A549 (cell line): Measurements from ENCODE around the gene TIMM50. TPM values are rescaled to one million over a fixed set of nuclear protein-coding genes. Genes with fewer than 3 reads are reported as not detected.

Source experiments
- ATAC-seq, 2 experiments: fragments of 200-7000 bp in 1 of 2; fragments of >200 bp in 1 of 2; cut with Nextera tagmentation in 1 of 2; cut with Tn5 transposase in 1 of 2; 3 replicates each; pipeline versions ENCODE4 v1.8.0 to v1.9.1; 2018 to 2020; ENCODE audit warnings: mild to moderate bottlenecking in 1 of 2, moderate library complexity in 1 of 2
- CTCF ChIA-PET: fragments of 300-600 bp; sonication (Branson Sonifier 250); formaldehyde crosslinking; extraction: SDS; loops from one replicate; lab custom pipeline; 2021; ENCODE audit warnings: antibody characterized with exemption, inconsistent platforms; lab: Yijun Ruan, JAX
- POLR2A ChIA-PET: fragments of 350-600 bp; formaldehyde crosslinking; extraction: SDS; loops from one replicate; lab custom pipeline; 2021; ENCODE audit warnings: antibody characterized with exemption, inconsistent platforms; lab: Yijun Ruan, JAX
- DNase-seq, 2 experiments: peaks; one replicate each; pipeline versions ENCODE4 v3.0.0 to v3.0.0-alpha.2; 2011 to 2016; ENCODE audit warnings: low read depth in 1 of 2, low spot score in 1 of 2
- FAIRE-seq: peaks from 2 replicates; lab custom pipeline; 2011; peaks lifted over from hg19 to GRCh38; lab: Jason Lieb, UNC
- H3K27ac ChIP-seq, 2 experiments: fragments of >200 bp; sonication (Bioruptor Twin); formaldehyde crosslinking; 3 replicates each; pipeline ENCODE4 v1.5.1; 2016 to 2017
- H3K4me1 ChIP-seq: fragments of >200 bp; sonication (Bioruptor Twin); formaldehyde crosslinking; 3 replicates; pipeline ENCODE4 v1.6.1; 2016
- H3K4me2 ChIP-seq: fragments of >200 bp; sonication (Bioruptor Twin); formaldehyde crosslinking; 3 replicates; pipeline ENCODE4 v1.6.1; 2016
- H3K4me3 ChIP-seq: fragments of >200 bp; sonication (Bioruptor Twin); formaldehyde crosslinking; 3 replicates; pipeline ENCODE4 v1.5.1; 2016
- H3K9me3 ChIP-seq: fragments of >200 bp; sonication (Bioruptor Twin); formaldehyde crosslinking; 3 replicates; pipeline ENCODE4 v1.6.1; 2016
- ATOH8 ChIP-seq: fragments of 250-450 bp; sonication (Bioruptor Pico); IDR thresholded peaks from 2 replicates; pipeline ENCODE4 v1.5.0; 2020; ENCODE audit warnings: low read depth, mild to moderate bottlenecking, moderate library complexity
- CEBPB ChIP-seq, 2 experiments: fragments of >200 bp in 1 of 2; sonication (Bioruptor Twin) in 1 of 2; formaldehyde crosslinking in 1 of 2; IDR thresholded peaks; 2 replicates each; pipeline ENCODE4 v1.6.1; 2012 to 2016
- CTCF ChIP-seq: fragments of >200 bp; sonication (Bioruptor Twin); formaldehyde crosslinking; IDR thresholded peaks from 3 replicates; pipeline ENCODE4 v1.5.1; 2016
- EHMT2 ChIP-seq: fragments of 200-600 bp; sonication (generic); IDR thresholded peaks from 2 replicates; pipeline ENCODE4 v1.6.1; 2016; ENCODE audit warnings: antibody characterized with exemption, low read depth, mild to moderate bottlenecking, moderate library complexity
- ELK1 ChIP-seq: fragments of 150-350 bp; IDR thresholded peaks from 2 replicates; pipeline ENCODE4 v1.6.1; 2014; ENCODE audit warnings: low read depth, mild to moderate bottlenecking, low read length
- FOSB ChIP-seq: fragments of 250-450 bp; sonication (Bioruptor Pico); IDR thresholded peaks from 2 replicates; pipeline ENCODE4 v1.5.0; 2020; ENCODE audit warnings: mild to moderate bottlenecking, moderate library complexity
- GATA3 ChIP-seq: IDR thresholded peaks from 2 replicates; pipeline ENCODE4 v1.6.1; 2012; ENCODE audit warnings: borderline replicate concordance
- HES2 ChIP-seq: fragments of >200 bp; sonication (Bioruptor Twin); formaldehyde crosslinking; IDR thresholded peaks from 2 replicates; pipeline ENCODE4 v1.6.1; 2016
- HMGXB4 ChIP-seq: fragments of 250-450 bp; sonication (Bioruptor Pico); IDR thresholded peaks from 2 replicates; pipeline ENCODE4 v1.5.0; 2021; ENCODE audit warnings: mild to moderate bottlenecking, moderate library complexity, borderline replicate concordance
- HOXB5 ChIP-seq: fragments of 250-450 bp; sonication (Bioruptor Pico); IDR thresholded peaks from 2 replicates; pipeline ENCODE4 v1.5.0; 2020; ENCODE audit warnings: mild to moderate bottlenecking, moderate library complexity
- JUNB ChIP-seq: fragments of >200 bp; sonication (Bioruptor Twin); formaldehyde crosslinking; IDR thresholded peaks from 2 replicates; pipeline ENCODE4 v1.6.1; 2016
- MYC ChIP-seq: IDR thresholded peaks from 2 replicates; pipeline ENCODE4 v1.6.1; 2012; ENCODE audit warnings: mild to moderate bottlenecking, inconsistent platforms, low read length, improper control_type of control experiment, borderline replicate concordance
- NFE2L2 ChIP-seq: fragments of 150-350 bp; conservative IDR thresholded peaks from 2 replicates; pipeline ENCODE4 v1.6.1; 2014; ENCODE audit warnings: low read length
- NPAS2 ChIP-seq: fragments of 250-450 bp; sonication (Bioruptor Pico); IDR thresholded peaks from 2 replicates; pipeline ENCODE4 v1.8.0; 2022; ENCODE audit warnings: mild to moderate bottlenecking, moderate library complexity, borderline replicate concordance
- PBX3 ChIP-seq: IDR thresholded peaks from 2 replicates; pipeline ENCODE4 v1.6.1; 2012
- RAD21 ChIP-seq, 2 experiments: fragments of >200 bp in 1 of 2; sonication (Bioruptor Twin) in 1 of 2; formaldehyde crosslinking in 1 of 2; IDR thresholded peaks in 1 of 2; conservative IDR thresholded peaks in 1 of 2; 2 replicates in 1 of 2; 3 replicates in 1 of 2; pipeline ENCODE4 v1.6.1; 2012 to 2018; ENCODE audit warnings: inconsistent platforms in 1 of 2
- RARB ChIP-seq: fragments of 250-450 bp; sonication (Bioruptor Pico); IDR thresholded peaks from 2 replicates; pipeline ENCODE4 v1.8.0; 2021; ENCODE audit warnings: mild to moderate bottlenecking, moderate library complexity
- RCOR1 ChIP-seq: fragments of 150-350 bp; IDR thresholded peaks from 2 replicates; pipeline ENCODE4 v1.6.1; 2014; ENCODE audit warnings: antibody characterized with exemption, low read length, low read depth
- RFX5 ChIP-seq: fragments of 450-650 bp; IDR thresholded peaks from 2 replicates; pipeline ENCODE4 v1.7.1; 2014; ENCODE audit warnings: antibody characterized with exemption, mild to moderate bottlenecking, moderate library complexity
- SMC3 ChIP-seq: fragments of >200 bp; sonication (Bioruptor Twin); formaldehyde crosslinking; IDR thresholded peaks from 3 replicates; pipeline ENCODE4 v1.6.1; 2018; ENCODE audit warnings: inconsistent platforms
- USF2 ChIP-seq: fragments of 450-650 bp; IDR thresholded peaks from 2 replicates; pipeline ENCODE4 v1.6.1; 2014; ENCODE audit warnings: antibody characterized with exemption
- ZSCAN20 ChIP-seq: fragments of 250-450 bp; sonication (Bioruptor Pico); IDR thresholded peaks from 2 replicates; pipeline ENCODE4 v1.8.0; 2022; ENCODE audit warnings: mild to moderate bottlenecking, moderate library complexity
- WGBS: methylation state at CpG from one replicate; pipeline ENCODE4 v1.1.6; 2017; ENCODE audit errors: missing lambda C conversion rate; 5-methylcytosine and 5-hydroxymethylcytosine counted together
- polyA plus RNA-seq, 4 experiments: library from polyadenylated mRNA; depleted of rRNA in 3 of 4; stranded (reverse); fragments of >200 nt; fragmentation: RNase III in 1 of 4; extraction: RNeasy Plus Mini Kit Qiagen cat#74134 plus additional on column Dnase treatment in 1 of 4; gene quantifications; 2 replicates in 3 of 4; 3 replicates in 1 of 4; pipeline ENCODE4 v1.2.3, GENCODE V29; 2011 to 2017

Gene TIMM50
- polyA plus RNA-seq, 2 of the 4 experiments (the other 2 are of a cell fraction), result 204 to 234 TPM

GRCh38 chr19:39474139-39474620 is 6.5 kb upstream of the TIMM50 start:
- peak; percentile 64 to 89 for DNase-seq
- 50% methylated on average over 9 of the region's 9 CpGs for WGBS
- POLR2A ChIA-PET, result interaction anchor here (1.6 kb wide), 1 partner anchor 38 kb away, joined by 13 read pairs; the partner anchor contains the start of gene RPS16
- Histone ChIP-seq H3K4me2 (no peak overlapping the region), H3K27ac (no peak overlapping the region), H3K4me3 (no peak overlapping the region), H3K4me1 (peaks cover 13% of the 10 kb centered on the region), H3K9me3 (no peaks in the 10 kb centered on the region)
- FAIRE-seq, result peak; percentile 49
- TF ChIP-seq ATOH8 (no peak), NFE2L2 (no peak), HES2 (no peak), RARB (CRISPR knock-in tag) (no peak), CTCF (peak; percentile 97), MYC (no peak), PBX3 (no peak), ELK1 (no peak), EHMT2 (no peak), NPAS2 (no peak), HMGXB4 (CRISPR knock-in tag) (no peak), RFX5 (no peak), CEBPB (IDR thresholded peaks at IDR 0.05) (no peak), SMC3 (peak; percentile 90), JUNB (no peak), HOXB5 (CRISPR knock-in tag) (no peak), GATA3 (no peak), ZSCAN20 (CRISPR knock-in tag) (no peak), USF2 (no peak), FOSB (CRISPR knock-in tag) (no peak), RAD21 (conservative IDR thresholded peaks at IDR 0.05 in 1 of 2, IDR thresholded peaks at IDR 0.05 in 1 of 2) (peak; percentile 61 to 69; a peak in 4 of 5 replicates), RCOR1 (no peak)
- CTCF ChIA-PET, result interaction anchor here (0.6 to 21.9 kb wide), 33 partner anchors 11 to 1321 kb away, joined by 3 to 305 read pairs (median 5); partner anchors contain the start of genes DLL3, EID2, EID2B and PLEKHG2
- ATAC-seq, result peak; percentile 58 to 87; a peak in 5 of 6 replicates
